Endothelial cell (in vitro differentiated cells): Measurements from ENCODE around the gene NAV2. TPM values are rescaled to one million over a fixed set of nuclear protein-coding genes. Genes with fewer than 3 reads are reported as not detected.

Source experiments
- DNase-seq: peaks from one replicate; pipeline ENCODE4 v3.0.0; 2021; ENCODE audit warnings: low spot score
- H3K27ac Mint-ChIP-seq: one replicate; pipeline ENCODE4 v1.8.0; 2021; ENCODE audit warnings: mixed read lengths, inconsistent platforms; ENCODE audit not compliant: unreplicated experiment
- H3K27me3 Mint-ChIP-seq: one replicate; pipeline ENCODE4 v1.8.0; 2021; ENCODE audit warnings: mild to moderate bottlenecking, moderate library complexity, mixed read lengths, inconsistent platforms; ENCODE audit not compliant: unreplicated experiment
- H3K36me3 Mint-ChIP-seq: one replicate; pipeline ENCODE4 v1.8.0; 2021; ENCODE audit warnings: mild to moderate bottlenecking, low read depth, mixed read lengths, inconsistent platforms; ENCODE audit not compliant: unreplicated experiment
- H3K4me1 Mint-ChIP-seq: one replicate; pipeline ENCODE4 v1.8.0; 2021; ENCODE audit warnings: mild to moderate bottlenecking, mixed read lengths, inconsistent platforms; ENCODE audit not compliant: unreplicated experiment
- H3K4me3 Mint-ChIP-seq: one replicate; pipeline ENCODE4 v1.8.0; 2021; ENCODE audit warnings: mild to moderate bottlenecking, mixed read lengths, inconsistent platforms; ENCODE audit not compliant: unreplicated experiment
- H3K9me3 Mint-ChIP-seq: one replicate; pipeline ENCODE4 v1.8.0; 2021; ENCODE audit warnings: mixed read lengths, inconsistent platforms; ENCODE audit not compliant: unreplicated experiment
- CTCF ChIP-seq: fragments of 200-600 bp; sonication (generic); IDR thresholded peaks from one replicate; pipeline ENCODE4 v1.5.0; 2021; ENCODE audit warnings: antibody characterized with exemption; ENCODE audit not compliant: unreplicated experiment
- total RNA-seq: library from RNA; stranded (reverse); fragmentation: NEBNext Ultra II Directional; extraction: Animal tissue kit (Norgen Biotek cat#: 25700); gene quantifications from one replicate; pipeline ENCODE4 v1.2.1, GENCODE V29; 2021; ENCODE audit not compliant: unreplicated experiment

The NAV2 gene
- total RNA-seq, 1 donor from 2014 or later = 15.6 TPM

- TF ChIP-seq CTCF = no peak
- peaks cover 31% of the 10 kb centered on the region for H3K4me1 Mint-ChIP-seq
- H3K27ac Mint-ChIP-seq = no peak overlapping the region
- peak; percentile 81 for DNase-seq
- H3K4me3 Mint-ChIP-seq = no peak overlapping the region
- H3K9me3 Mint-ChIP-seq = no peaks in the 10 kb centered on the region
- H3K27me3 Mint-ChIP-seq = peaks cover 43% of the 10 kb centered on the region
- peaks cover 7% of the 10 kb centered on the region for H3K36me3 Mint-ChIP-seq
Measured at GRCh38 chr11:20158597-20159257, 446.1 kb downstream of the NAV2 start.

- Mint-ChIP-seq H3K9me3 (no peaks in the 10 kb centered on the region), H3K36me3 (peaks cover 7% of the 10 kb centered on the region), H3K27me3 (peaks cover 46% of the 10 kb centered on the region), H3K27ac (no peak overlapping the region), H3K4me1 (peaks cover 36% of the 10 kb centered on the region), H3K4me3 (no peak overlapping the region)
- DNase-seq = no peak
- TF ChIP-seq CTCF = no peak
Measured at GRCh38 chr11:20159466-20160381, 447.1 kb downstream of the NAV2 start.

- DNase-seq = no peak
- H3K36me3 Mint-ChIP-seq = peaks cover 7% of the 10 kb centered on the region
- H3K27me3 Mint-ChIP-seq = peaks cover 47% of the 10 kb centered on the region
- H3K4me1 Mint-ChIP-seq = peaks cover 36% of the 10 kb centered on the region
- H3K9me3 Mint-ChIP-seq = no peaks in the 10 kb centered on the region
- H3K4me3 Mint-ChIP-seq = peak within 1 kb of the TSS; percentile 31
- no peak within 1 kb of the TSS for H3K27ac Mint-ChIP-seq
- no peak for TF ChIP-seq CTCF
Measured at GRCh38 chr11:20160425-20161229, 448.0 kb downstream of the NAV2 start, which contains the start of gene DBX1. Gene DBX1, minus strand, starts transcription at chr11:20160475. Its CDS starts 151 bp downstream, at chr11:20160324.

- peaks cover 40% of the 10 kb centered on the region for H3K27me3 Mint-ChIP-seq
- peaks cover 32% of the 10 kb centered on the region for H3K4me1 Mint-ChIP-seq
- DNase-seq = peak; percentile 25
- peaks cover 7% of the 10 kb centered on the region for H3K36me3 Mint-ChIP-seq
- no peak overlapping the region for H3K27ac Mint-ChIP-seq
- no peak overlapping the region for H3K4me3 Mint-ChIP-seq
- no peaks in the 10 kb centered on the region for H3K9me3 Mint-ChIP-seq
- no peak for TF ChIP-seq CTCF
Measured at GRCh38 chr11:20161230-20161918, 448.7 kb downstream of the NAV2 start.
